ENCODE results near the gene KCNQ1OT1.
A peak's percentile ranks its signal among the peaks of the same experiment; 100 is the strongest.

The KCNQ1OT1 gene

GRCh38 chr11:2570841-2571597 lies 128.8 kb downstream of the KCNQ1OT1 start:
- no peak for DNase-seq (ENCODE audit: low spot score)

- DNase-seq (ENCODE audit: low spot score) = no peak
Observed at GRCh38 chr11:2570211-2570811, 129.5 kb downstream of the KCNQ1OT1 start.

GRCh38 chr11:2569731-2570210 lies 130.0 kb downstream of the KCNQ1OT1 start:
- no peak for DNase-seq (ENCODE audit: low spot score)

- DNase-seq (ENCODE audit: low spot score) = peak; percentile 59
Observed at GRCh38 chr11:2569321-2569721, 130.5 kb downstream of the KCNQ1OT1 start.

GRCh38 chr11:2567026-2567671 lies 132.6 kb downstream of the KCNQ1OT1 start:
- no peak for DNase-seq (ENCODE audit: low spot score)

GRCh38 chr11:2566223-2567025 lies 133.4 kb downstream of the KCNQ1OT1 start:
- DNase-seq (ENCODE audit: low spot score) = no peak

- DNase-seq (ENCODE audit: low spot score) = no peak
Observed at GRCh38 chr11:2565447-2566222, 134.2 kb downstream of the KCNQ1OT1 start.

GRCh38 chr11:2564588-2565425 lies 135.0 kb downstream of the KCNQ1OT1 start:
- DNase-seq (ENCODE audit: low spot score) = no peak

- DNase-seq (ENCODE audit: low spot score) = no peak
Observed at GRCh38 chr11:2564008-2564530, 135.7 kb downstream of the KCNQ1OT1 start.

- DNase-seq (ENCODE audit: low spot score) = no peak
Observed at GRCh38 chr11:2563213-2564007, 136.4 kb downstream of the KCNQ1OT1 start.

GRCh38 chr11:2562890-2563212 lies 136.9 kb downstream of the KCNQ1OT1 start:
- no peak for DNase-seq (ENCODE audit: low spot score)

- no peak for DNase-seq (ENCODE audit: low spot score)
Observed at GRCh38 chr11:2561696-2562581, 137.9 kb downstream of the KCNQ1OT1 start.

GRCh38 chr11:2559527-2560311 lies 140.1 kb downstream of the KCNQ1OT1 start:
- DNase-seq (ENCODE audit: low spot score) = no peak

GRCh38 chr11:2558861-2559526 lies 140.8 kb downstream of the KCNQ1OT1 start:
- no peak for DNase-seq (ENCODE audit: low spot score)

GRCh38 chr11:2558397-2558796 lies 141.4 kb downstream of the KCNQ1OT1 start:
- DNase-seq (ENCODE audit: low spot score) = no peak

Data from GM03348 (cell line).